H1 (cell line): ENCODE results near the gene LYL1. TPM values are rescaled to one million over a fixed set of nuclear protein-coding genes. Genes with fewer than 3 reads are reported as not detected.

Experiments used
- CTCF ChIA-PET: fragments of 300-600 bp; sonication (Branson Sonifier 250); formaldehyde crosslinking; loops from one replicate; lab custom pipeline; 2021; ENCODE audit not compliant: partially characterized antibody; lab: Charles Lee
- POLR2A ChIA-PET: fragments of 300-600 bp; sonication (Branson Sonifier 250); formaldehyde crosslinking; loops from one replicate; lab custom pipeline; 2021; ENCODE audit warnings: inconsistent platforms; ENCODE audit not compliant: partially characterized antibody; lab: Charles Lee
- DNase-seq, 2 experiments: peaks; one replicate each; pipeline versions ENCODE4 v3.0.0 to v3.0.0-alpha.2; 2010 to 2022; ENCODE audit warnings: low spot score in 2 of 2, low read depth in 1 of 2, mixed read lengths in 1 of 2
- FAIRE-seq: peaks from 2 replicates; lab custom pipeline; 2011; peaks lifted over from hg19 to GRCh38; lab: Jason Lieb, UNC
- H2AFZ ChIP-seq: 2 replicates; pipeline ENCODE4 v1.8.1; 2012; ENCODE audit warnings: low read length, inconsistent platforms
- H2AK5ac ChIP-seq: 2 replicates; pipeline ENCODE4 v1.6.1; 2013; ENCODE audit warnings: low read depth, low read length
- H2BK120ac ChIP-seq: replicated peaks from 2 replicates; pipeline ENCODE3; 2013; ENCODE audit warnings: low read depth, low read length, inconsistent platforms
- H2BK12ac ChIP-seq: 2 replicates; pipeline ENCODE4 v1.6.1; 2013; ENCODE audit warnings: low read depth, low read length
- H2BK15ac ChIP-seq: 2 replicates; pipeline ENCODE4 v1.6.1; 2013; ENCODE audit warnings: low read length
- H2BK20ac ChIP-seq: 2 replicates; pipeline ENCODE4 v1.6.1; 2013; ENCODE audit warnings: low read length
- H2BK5ac ChIP-seq: 2 replicates; pipeline ENCODE4 v1.6.1; 2013; ENCODE audit warnings: low read depth, low read length
- H3K14ac ChIP-seq: 2 replicates; pipeline ENCODE4 v1.6.1; 2013; ENCODE audit warnings: inconsistent platforms; ENCODE audit not compliant: insufficient read length
- H3K18ac ChIP-seq: 2 replicates; pipeline ENCODE4 v1.6.1; 2013; ENCODE audit warnings: low read length; ENCODE audit errors: extremely low read depth
- H3K23ac ChIP-seq: 2 replicates; pipeline ENCODE4 v1.6.1; 2013; ENCODE audit warnings: inconsistent platforms; ENCODE audit not compliant: insufficient read length
- H3K23me2 ChIP-seq: 2 replicates; pipeline ENCODE4 v1.6.1; 2013; ENCODE audit warnings: low read depth, low read length
- H3K27ac ChIP-seq: 2 replicates; pipeline ENCODE4 v1.6.1; 2011; ENCODE audit warnings: low read depth, low read length, inconsistent platforms
- H3K27me3 ChIP-seq, 4 experiments: replicated peaks in 1 of 4; 1 replicate in 1 of 4; 2 replicates in 3 of 4; pipeline versions ENCODE4 v1.6.1 to v1.8.1; 2011 to 2013; ENCODE audit warnings: low read length in 3 of 4, mild to moderate bottlenecking in 3 of 4, inconsistent platforms in 2 of 4, mixed read lengths in 2 of 4, moderate library complexity in 1 of 4; ENCODE audit not compliant: control insufficient read depth in 3 of 4, insufficient read depth in 3 of 4; ENCODE audit errors: extremely low read depth in 1 of 4
- H3K36me3 ChIP-seq, 4 experiments: 2 replicates each; pipeline versions ENCODE4 v1.6.1 to v1.8.1; 2011 to 2013; ENCODE audit warnings: mild to moderate bottlenecking in 4 of 4, low read length in 3 of 4, moderate library complexity in 2 of 4, control low read depth in 1 of 4, inconsistent platforms in 1 of 4; ENCODE audit not compliant: insufficient read depth in 4 of 4, control insufficient read depth in 2 of 4
- H3K4ac ChIP-seq: replicated peaks from 2 replicates; pipeline ENCODE3; 2013; ENCODE audit warnings: low read length, low read depth, mixed read lengths, inconsistent platforms; ENCODE audit not compliant: insufficient read length
- H3K4me1 ChIP-seq, 4 experiments: replicated peaks in 1 of 4; 1 replicate in 1 of 4; 2 replicates in 3 of 4; pipeline versions ENCODE4 v1.6.1 to v1.8.1; 2011 to 2013; ENCODE audit warnings: low read length in 3 of 4, inconsistent platforms in 2 of 4, mixed read lengths in 1 of 4; ENCODE audit not compliant: insufficient read depth in 4 of 4, control insufficient read depth in 3 of 4
- H3K4me2 ChIP-seq, 2 experiments: 2 replicates each; pipeline versions ENCODE4 v1.6.1 to v1.8.1; 2011 to 2013; ENCODE audit warnings: low read depth in 2 of 2, low read length in 2 of 2, control low read depth in 1 of 2, inconsistent platforms in 1 of 2, mild to moderate bottlenecking in 1 of 2; ENCODE audit not compliant: insufficient read depth in 1 of 2
- H3K4me3 ChIP-seq, 4 experiments: fragments of 200-600, 300-600 bp in 1 of 4; sonication (generic), shearing (Covaris generic), sonication (Bioruptor Twin) in 1 of 4; 2 replicates each; pipeline versions ENCODE4 v1.5.1 to v1.8.1; 2011 to 2016; ENCODE audit warnings: low read length in 4 of 4, low read depth in 3 of 4, control low read depth in 2 of 4, inconsistent platforms in 2 of 4, mild to moderate bottlenecking in 2 of 4, mixed read lengths in 1 of 4, moderate library complexity in 1 of 4; ENCODE audit not compliant: insufficient read depth in 2 of 4; ENCODE audit errors: extremely low read depth in 1 of 4
- H3K56ac ChIP-seq: replicated peaks from 2 replicates; pipeline ENCODE3; 2013; ENCODE audit warnings: low read depth, mild to moderate bottlenecking, mixed read lengths, low read length, inconsistent platforms; ENCODE audit not compliant: insufficient read length
- H3K79me1 ChIP-seq: 2 replicates; pipeline ENCODE4 v1.6.1; 2013; ENCODE audit warnings: low read depth, low read length, control low read depth
- H3K79me2 ChIP-seq, 2 experiments: 2 replicates each; pipeline versions ENCODE4 v1.6.1 to v1.8.1; 2012 to 2013; ENCODE audit warnings: low read length in 2 of 2, mild to moderate bottlenecking in 2 of 2, inconsistent platforms in 1 of 2; ENCODE audit not compliant: insufficient read depth in 2 of 2, control insufficient read depth in 1 of 2
- H3K9ac ChIP-seq, 4 experiments: replicated peaks in 1 of 4; 1 replicate in 1 of 4; 2 replicates in 3 of 4; pipeline versions ENCODE4 v1.6.1 to v1.8.1; 2011 to 2013; ENCODE audit warnings: low read depth in 3 of 4, low read length in 3 of 4, control low read depth in 2 of 4, mild to moderate bottlenecking in 2 of 4, moderate library complexity in 2 of 4, inconsistent platforms in 1 of 4; ENCODE audit errors: extremely low read depth in 1 of 4
- H3K9me3 ChIP-seq, 2 experiments: 2 replicates each; pipeline versions ENCODE4 v1.6.1 to v1.8.1; 2012 to 2013; ENCODE audit warnings: mild to moderate bottlenecking in 2 of 2, moderate library complexity in 2 of 2, control low read depth in 1 of 2, inconsistent platforms in 1 of 2, low read depth in 1 of 2, low read length in 1 of 2, mixed read lengths in 1 of 2; ENCODE audit not compliant: insufficient read depth in 2 of 2
- H4K20me1 ChIP-seq, 2 experiments: replicated peaks in 1 of 2; 2 replicates each; pipeline versions ENCODE3 to v1.8.1; 2011 to 2013; ENCODE audit warnings: inconsistent platforms in 2 of 2, low read length in 2 of 2, mild to moderate bottlenecking in 1 of 2; ENCODE audit not compliant: insufficient read depth in 2 of 2, control insufficient read depth in 1 of 2
- H4K5ac ChIP-seq: 2 replicates; pipeline ENCODE4 v1.6.1; 2013; ENCODE audit warnings: low read length, low read depth, mixed read lengths, inconsistent platforms; ENCODE audit not compliant: insufficient read length
- H4K8ac ChIP-seq: 2 replicates; pipeline ENCODE4 v1.8.0; 2013; ENCODE audit warnings: mild to moderate bottlenecking, moderate library complexity, low read length, inconsistent platforms; ENCODE audit not compliant: insufficient read depth; ENCODE audit errors: extremely low read depth
- H4K91ac ChIP-seq: replicated peaks from 2 replicates; pipeline ENCODE3; 2013; ENCODE audit warnings: low read length, mixed read lengths, inconsistent platforms; ENCODE audit not compliant: insufficient read length
- ASH2L ChIP-seq: fragments of 200-600, 300-600 bp; sonication (generic); IDR thresholded peaks from one replicate; pipeline ENCODE4 v1.7.1; 2017; ENCODE audit warnings: low read length
- ATF2 ChIP-seq: IDR thresholded peaks from 2 replicates; pipeline ENCODE4 v1.6.1; 2012; ENCODE audit warnings: low read length, inconsistent platforms
- E2F6 ChIP-seq: IDR thresholded peaks from 2 replicates; pipeline ENCODE4 v1.6.1; 2012; ENCODE audit warnings: inconsistent platforms
- JUN ChIP-seq: IDR thresholded peaks from 2 replicates; pipeline ENCODE4 v1.6.1; 2011; ENCODE audit warnings: low read depth, mild to moderate bottlenecking, improper control_type of control experiment, low read length
- KDM4A ChIP-seq: IDR thresholded peaks from one replicate; pipeline ENCODE4 v1.7.1; 2012; ENCODE audit warnings: low read depth, mild to moderate bottlenecking, moderate library complexity, low read length, inconsistent platforms; ENCODE audit not compliant: severe bottlenecking
- KDM5A ChIP-seq: fragments of 200-600 bp; IDR thresholded peaks from 2 replicates; pipeline ENCODE4 v1.7.1; 2012; ENCODE audit warnings: mild to moderate bottlenecking, low read length, inconsistent platforms, mixed read lengths
- MAX ChIP-seq: IDR thresholded peaks from 2 replicates; pipeline ENCODE4 v1.6.1; 2012; ENCODE audit warnings: inconsistent platforms
- RAD21 ChIP-seq, 2 experiments: IDR thresholded peaks in 1 of 2; conservative IDR thresholded peaks in 1 of 2; 2 replicates each; pipeline ENCODE4 v1.6.1; 2011; ENCODE audit warnings: low read depth in 2 of 2, low read length in 2 of 2, improper control_type of control experiment in 1 of 2, inconsistent platforms in 1 of 2, mild to moderate bottlenecking in 1 of 2, moderate library complexity in 1 of 2
- RNF2 ChIP-seq: fragments of 200-900, 300-1000 bp; sonication (generic); IDR thresholded peaks from 2 replicates; pipeline ENCODE4 v1.7.1; 2016; ENCODE audit warnings: borderline replicate concordance, low read depth, mild to moderate bottlenecking, antibody characterized with exemption, low read length; ENCODE audit not compliant: poor library complexity, severe bottlenecking; ENCODE audit errors: missing control alignments
- WGBS, 2 experiments: shearing (Covaris generic) in 1 of 2; methylation state at CpG; one replicate each; pipeline versions ENCODE4 v1.1.6 to v1.1.7; 2013 to 2015; ENCODE audit warnings: low lambda C conversion rate in 2 of 2, mixed read lengths in 2 of 2, inconsistent platforms in 1 of 2, low coverage in 1 of 2, missing lambda C conversion rate in 1 of 2; ENCODE audit not compliant: insufficient replicate concordance in 2 of 2, insufficient coverage in 1 of 2, insufficient read length in 1 of 2; ENCODE audit errors: extremely low coverage in 1 of 2, missing lambda C conversion rate in 1 of 2; 5-methylcytosine and 5-hydroxymethylcytosine counted together
- polyA plus RNA-seq, 7 experiments: library from polyadenylated mRNA; depleted of rRNA in 3 of 7; stranded (reverse) in 5 of 7; unstranded in 2 of 7; fragments of >200 nt in 5 of 7; fragments of 200-250 nt in 2 of 7; gene quantifications; 1 replicate in 5 of 7; 2 replicates in 1 of 7; 4 replicates in 1 of 7; pipeline versions ENCODE4 v1.2.1 to v1.2.3, GENCODE V29; 2011 to 2013; ENCODE audit warnings: missing spikeins in 2 of 7, mixed read lengths in 2 of 7
- total RNA-seq: library from RNA; stranded (reverse); fragmentation: NEBNext Ultra II Directional; extraction: Animal tissue kit (Norgen Biotek cat#: 25700); gene quantifications from 2 replicates; pipeline ENCODE4 v1.2.1, GENCODE V29; 2021

The LYL1 gene
- total and polyA plus RNA-seq, 2 of the 8 experiments (the other 6 are each of a cell fraction or from before 2014, with no cell fraction given) = 0.58 to 0.76 TPM

- CTCF ChIA-PET = interaction anchor here (0.6 to 5.0 kb wide), 25 partner anchors 9 to 467 kb away, joined by 3 to 47 read pairs (median 4); no protein-coding TSS in a partner anchor
- Histone ChIP-seq H3K4me2 (no peak overlapping the region), H3K4me3 (no peak overlapping the region), H3K79me1 (no peaks in the 10 kb centered on the region), H4K91ac (no peak overlapping the region), H2BK120ac (no peak overlapping the region), H2BK12ac (no peak overlapping the region), H3K18ac (no peak overlapping the region), H3K9ac (no peak overlapping the region), H2AFZ (no peak overlapping the region), H2BK15ac (no peak overlapping the region), H3K27me3 (peaks cover 16 to 34% (median 28%) of the 10 kb centered on the region in 4 experiments), H3K56ac (no peak overlapping the region), H4K5ac (peak overlapping the region; percentile 5), H3K79me2 (no peaks in the 10 kb centered on the region), H4K20me1 (peaks cover 0 to 12% of the 10 kb centered on the region in 2 experiments), H3K4me1 (peaks cover 0 to 23% (median 9%) of the 10 kb centered on the region in 4 experiments; a peak in 5 of 7 replicates), H4K8ac (peak overlapping the region; percentile 57; the same call in 1 of the 2 replicates), H2BK5ac (no peak overlapping the region), H3K4ac (no peak overlapping the region), H3K36me3 (peaks cover under 1 to 11% (median 10%) of the 10 kb centered on the region in 4 experiments; a peak in 5 of 8 replicates), H3K14ac (no peak overlapping the region), H3K9me3 (no peaks in the 10 kb centered on the region), H3K23ac (no peak overlapping the region), H2AK5ac (no peak overlapping the region), H3K27ac (no peak overlapping the region), H2BK20ac (no peak overlapping the region), H3K23me2 (peaks cover 6% of the 10 kb centered on the region; the same call in 1 of the 2 replicates)
- FAIRE-seq (no peak), DNase-seq (peak in 1 of 2 experiments; percentile 95)
- POLR2A ChIA-PET = interaction anchor here (0.9 to 11.6 kb wide), 10 partner anchors 9 to 149 kb away, joined by 3 to 141 read pairs (median 5); partner anchors contain the start of genes IER2, NACC1, STX10 and TRMT1
- 47% methylated on average over 22 of the region's 33 CpGs; no CpG with 5 or more reads in 1 of the 2 experiments for WGBS, 2 experiments
- TF ChIP-seq RNF2 (no peak), RAD21 (IDR thresholded peaks at IDR 0.05 in 1 of 2, conservative IDR thresholded peaks at IDR 0.05 in 1 of 2; ENCODE audit: low read depth in 2 of 2, low read length in 2 of 2) (peak; percentile 34 to 58), JUN (no peak), KDM4A (no peak), ASH2L (no peak), KDM5A (no peak), MAX (peak; percentile 53), ATF2 (no peak), E2F6 (0 out of 2 replicates have a peak, but pooled peaks have one; percentile 24)
Measured at GRCh38 chr19:13104360-13104847, 1.7 kb upstream of the LYL1 start.
